HUES6 (cell line): ENCODE results near the gene NES.
A peak's percentile ranks its signal among the peaks of the same experiment; 100 is the strongest.

Experiments
- H3K27ac ChIP-seq: 2 replicates; pipeline ENCODE4 v1.7.0; 2013; ENCODE audit warnings: low read depth, mild to moderate bottlenecking, low read length, inconsistent platforms
- H3K27me3 ChIP-seq: 2 replicates; pipeline ENCODE4 v1.6.1; 2013; ENCODE audit warnings: low read length; ENCODE audit not compliant: control insufficient read depth, insufficient read depth
- H3K36me3 ChIP-seq: 2 replicates; pipeline ENCODE4 v1.6.1; 2013; ENCODE audit warnings: low read length; ENCODE audit not compliant: control insufficient read depth, insufficient read depth
- H3K4me1 ChIP-seq: 2 replicates; pipeline ENCODE4 v1.6.1; 2013; ENCODE audit warnings: low read length; ENCODE audit not compliant: control insufficient read depth, insufficient read depth
- H3K4me3 ChIP-seq: 2 replicates; pipeline ENCODE4 v1.5.1; 2013; ENCODE audit warnings: low read depth, low read length
- H3K9ac ChIP-seq: one replicate; pipeline ENCODE4 v1.6.1; 2013; ENCODE audit warnings: mild to moderate bottlenecking, low read length
- H3K9me3 ChIP-seq: 2 replicates; pipeline ENCODE4 v1.6.1; 2013; ENCODE audit warnings: low read depth, low read length; ENCODE audit not compliant: control insufficient read depth, insufficient read depth

The NES gene

GRCh38 chr1:156690675-156691036 is 13.4 kb upstream of the NES start:
- Histone ChIP-seq H3K27me3 (no peaks in the 10 kb centered on the region), H3K9ac (peak overlapping the region; percentile 60), H3K9me3 (no peaks in the 10 kb centered on the region), H3K36me3 (no peaks in the 10 kb centered on the region), H3K4me3 (peak overlapping the region; percentile 58), H3K4me1 (peaks cover 57% of the 10 kb centered on the region), H3K27ac (no peak overlapping the region)

- Histone ChIP-seq H3K27me3 (no peaks in the 10 kb centered on the region), H3K4me1 (peaks cover 57% of the 10 kb centered on the region), H3K27ac (no peak overlapping the region), H3K36me3 (no peaks in the 10 kb centered on the region), H3K4me3 (peak overlapping the region; percentile 58), H3K9ac (peak overlapping the region; percentile 60), H3K9me3 (no peaks in the 10 kb centered on the region)
These were observed 12.9 kb upstream of the NES start for GRCh38 chr1:156689953-156690674.

GRCh38 chr1:156689035-156689952 is 12.1 kb upstream of the NES start:
- Histone ChIP-seq H3K36me3 (no peaks in the 10 kb centered on the region), H3K9ac (peak overlapping the region; percentile 60), H3K27me3 (no peaks in the 10 kb centered on the region), H3K27ac (no peak overlapping the region; the same call in 1 of the 2 replicates), H3K4me1 (peaks cover 54% of the 10 kb centered on the region), H3K4me3 (peak overlapping the region; percentile 58), H3K9me3 (no peaks in the 10 kb centered on the region)

GRCh38 chr1:156684227-156684782 is 7.1 kb upstream of the NES start:
- no peaks in the 10 kb centered on the region for H3K36me3 ChIP-seq
- H3K27me3 ChIP-seq, result no peaks in the 10 kb centered on the region
- H3K9me3 ChIP-seq, result no peaks in the 10 kb centered on the region
- H3K9ac ChIP-seq, result no peak overlapping the region
- H3K27ac ChIP-seq, result no peak overlapping the region
- H3K4me1 ChIP-seq, result peaks cover 13% of the 10 kb centered on the region
- H3K4me3 ChIP-seq, result no peak overlapping the region

- no peak overlapping the region for H3K4me3 ChIP-seq
- no peaks in the 10 kb centered on the region for H3K9me3 ChIP-seq
These were observed 5.1 kb upstream of the NES start for GRCh38 chr1:156682166-156682890.

GRCh38 chr1:156681196-156681960 is 4.2 kb upstream of the NES start:
- peaks cover 14% of the 10 kb centered on the region for H3K4me1 ChIP-seq
- no peaks in the 10 kb centered on the region for H3K27me3 ChIP-seq
- H3K27ac ChIP-seq, result no peak overlapping the region
- no peaks in the 10 kb centered on the region for H3K36me3 ChIP-seq
- H3K4me3 ChIP-seq, result no peak overlapping the region
- no peak overlapping the region for H3K9ac ChIP-seq
- H3K9me3 ChIP-seq, result no peaks in the 10 kb centered on the region

More at GRCh38 chr1:156682166-156682890, 5.1 kb upstream of the NES start:
- H3K27ac ChIP-seq, result no peak overlapping the region
- H3K36me3 ChIP-seq, result no peaks in the 10 kb centered on the region
- peaks cover 14% of the 10 kb centered on the region for H3K4me1 ChIP-seq
- H3K27me3 ChIP-seq, result no peaks in the 10 kb centered on the region
- H3K9ac ChIP-seq, result no peak overlapping the region

- H3K9ac ChIP-seq, result no peak overlapping the region
- H3K27ac ChIP-seq, result no peak overlapping the region
- no peaks in the 10 kb centered on the region for H3K27me3 ChIP-seq
- H3K9me3 ChIP-seq, result no peaks in the 10 kb centered on the region
- peaks cover 4% of the 10 kb centered on the region for H3K36me3 ChIP-seq
- peaks cover 25% of the 10 kb centered on the region for H3K4me1 ChIP-seq
- H3K4me3 ChIP-seq, result no peak overlapping the region
These were observed 2.8 kb upstream of the NES start for GRCh38 chr1:156680056-156680455.

GRCh38 chr1:156677616-156678596 is 699 bp upstream of the NES start:
- no peaks in the 10 kb centered on the region for H3K27me3 ChIP-seq
- peaks cover 21% of the 10 kb centered on the region for H3K36me3 ChIP-seq
- H3K4me3 ChIP-seq, result peak overlapping the region; percentile 81
- no peaks in the 10 kb centered on the region for H3K9me3 ChIP-seq
- peaks cover 41% of the 10 kb centered on the region for H3K4me1 ChIP-seq
- no peak overlapping the region for H3K27ac ChIP-seq
- H3K9ac ChIP-seq, result peak overlapping the region; percentile 45

GRCh38 chr1:156676114-156676819 is 940 bp downstream of the NES start:
- no peaks in the 10 kb centered on the region for H3K27me3 ChIP-seq
- peaks cover 38% of the 10 kb centered on the region for H3K36me3 ChIP-seq

More at GRCh38 chr1:156676114-156676819, 940 bp downstream of the NES start:
- H3K4me1 ChIP-seq, result peaks cover 40% of the 10 kb centered on the region
- no peaks in the 10 kb centered on the region for H3K9me3 ChIP-seq
- peak overlapping the region; percentile 95; the same call in 1 of the 2 replicates for H3K27ac ChIP-seq
- peak overlapping the region; percentile 96 for H3K9ac ChIP-seq
- peak overlapping the region; percentile 81 for H3K4me3 ChIP-seq
